Keratinocyte (primary cell): ENCODE results near the gene SRPRB. TPM values are rescaled to one million over a fixed set of nuclear protein-coding genes. Genes with fewer than 3 reads are reported as not detected.

ENCODE experiments used
- DNase-seq: peaks from one replicate; pipeline ENCODE4 v3.0.0-alpha.2; 2011; ENCODE audit warnings: low read depth, missing footprints, low spot score
- FAIRE-seq: peaks from 2 replicates; lab custom pipeline; 2011; peaks lifted over from hg19 to GRCh38; lab: Jason Lieb, UNC
- H2AFZ ChIP-seq: 2 replicates; pipeline ENCODE4 v1.6.0; 2012; ENCODE audit warnings: low read length, control low read depth, inconsistent platforms; ENCODE audit not compliant: control insufficient read depth
- H3K27ac ChIP-seq: 2 replicates; pipeline ENCODE4 v1.5.1; 2011; ENCODE audit warnings: low read length; ENCODE audit not compliant: control insufficient read depth, insufficient read depth
- H3K27me3 ChIP-seq: 3 replicates; pipeline ENCODE4 v1.6.0; 2011; ENCODE audit warnings: low read length; ENCODE audit not compliant: control insufficient read depth, insufficient read depth; ENCODE audit errors: extremely low read depth
- H3K36me3 ChIP-seq, 2 experiments: 2 replicates in 1 of 2; 3 replicates in 1 of 2; pipeline ENCODE4 v1.5.1; 2011; ENCODE audit warnings: low read length in 2 of 2, mild to moderate bottlenecking in 1 of 2; ENCODE audit not compliant: control insufficient read depth in 2 of 2, insufficient read depth in 2 of 2; ENCODE audit errors: extremely low read depth in 1 of 2
- H3K4me1 ChIP-seq: 3 replicates; pipeline ENCODE4 v1.5.1; 2011; ENCODE audit warnings: low read length; ENCODE audit not compliant: control insufficient read depth, insufficient read depth; ENCODE audit errors: extremely low read depth
- H3K4me2 ChIP-seq: 3 replicates; pipeline ENCODE4 v1.6.0; 2011; ENCODE audit warnings: low read depth, low read length; ENCODE audit not compliant: control insufficient read depth, insufficient read depth; ENCODE audit errors: extremely low read depth
- H3K4me3 ChIP-seq, 3 experiments: fragments of 200-600 bp in 1 of 3; sonication (generic) in 1 of 3; 2 replicates in 2 of 3; 3 replicates in 1 of 3; pipeline ENCODE4 v1.5.1; 2011 to 2016; ENCODE audit warnings: low read length in 3 of 3, mild to moderate bottlenecking in 3 of 3, control low read depth in 2 of 3, inconsistent platforms in 1 of 3, low read depth in 1 of 3, mixed read lengths in 1 of 3, mixed run types in 1 of 3, moderate library complexity in 1 of 3; ENCODE audit not compliant: control insufficient read depth in 2 of 3, insufficient read depth in 2 of 3; ENCODE audit errors: extremely low read depth in 1 of 3
- H3K79me2 ChIP-seq: 2 replicates; pipeline ENCODE4 v1.6.0; 2012; ENCODE audit warnings: low read length; ENCODE audit not compliant: control insufficient read depth, insufficient read depth
- H3K9ac ChIP-seq: 3 replicates; pipeline ENCODE4 v1.6.0; 2011; ENCODE audit warnings: low read length; ENCODE audit not compliant: control insufficient read depth, insufficient read depth; ENCODE audit errors: extremely low read depth
- H3K9me1 ChIP-seq: 3 replicates; pipeline ENCODE4 v1.6.0; 2011; ENCODE audit warnings: low read length; ENCODE audit not compliant: control insufficient read depth, insufficient read depth; ENCODE audit errors: extremely low read depth
- H3K9me3 ChIP-seq: 2 replicates; pipeline ENCODE4 v1.5.1; 2012; ENCODE audit warnings: low read depth, low read length; ENCODE audit not compliant: control insufficient read depth
- H4K20me1 ChIP-seq: 3 replicates; pipeline ENCODE4 v1.6.0; 2011; ENCODE audit warnings: low read length; ENCODE audit not compliant: control insufficient read depth, insufficient read depth; ENCODE audit errors: extremely low read depth
- EZH2 ChIP-seq: IDR thresholded peaks from one replicate; pipeline ENCODE4 v1.6.1; 2012; ENCODE audit warnings: inconsistent platforms, mild to moderate bottlenecking, low read length, moderate library complexity
- dilution Hi-C: fragments of 300-500 bp; cut with MboI; formaldehyde crosslinking; loops from one replicate; pipeline ENCODE4 v1.7.0; 2020; ENCODE audit warnings: low sequenced_read_pairs; ENCODE audit not compliant: extremely low pct_ligation_motif_present
- polyA plus RNA-seq, 5 experiments: library from polyadenylated mRNA; depleted of rRNA in 3 of 5; stranded (reverse) in 3 of 5; stranded (forward) in 1 of 5; unstranded in 1 of 5; fragments of >200 nt; gene quantifications; 1 replicate in 1 of 5; 2 replicates in 3 of 5; 3 replicates in 1 of 5; pipeline versions ENCODE4 v1.2.1 to v1.2.3, GENCODE V29; 2011 to 2012; ENCODE audit warnings: missing spikeins in 2 of 5, low read depth in 1 of 5, low replicate concordance in 1 of 5
- TF ChIP-seq, protein P1 (sequence below), 3 experiments: IDR thresholded peaks in 1 of 3; conservative IDR thresholded peaks in 1 of 3; optimal IDR thresholded peaks in 1 of 3; 2 replicates in 2 of 3; 3 replicates in 1 of 3; pipeline versions ENCODE3 to v1.5.1; 2011; ENCODE audit warnings: low read length in 3 of 3, mild to moderate bottlenecking in 3 of 3, moderate library complexity in 2 of 3, control low read depth in 1 of 3, inconsistent platforms in 1 of 3; ENCODE audit not compliant: insufficient read depth in 2 of 3; ENCODE audit errors: extremely low read depth in 1 of 3

Gene SRPRB
- polyA plus RNA-seq, 1 donor (not counting 4 experiments of a cell fraction or from before 2014, with no cell fraction given), result 55.9 TPM

GRCh38 chr3:133845127-133845526 is 39.5 kb downstream of the SRPRB start:
- dilution Hi-C loops, result no loop called here
- Histone ChIP-seq H3K36me3 (no peaks in the 10 kb centered on the region), H3K9ac (no peak overlapping the region), H3K9me1 (no peaks in the 10 kb centered on the region), H2AFZ (no peak overlapping the region), H3K9me3 (no peaks in the 10 kb centered on the region), H3K4me1 (no peaks in the 10 kb centered on the region), H4K20me1 (no peaks in the 10 kb centered on the region), H3K4me2 (no peak overlapping the region), H3K27ac (no peak overlapping the region), H3K27me3 (peaks cover 5% of the 10 kb centered on the region), H3K79me2 (no peaks in the 10 kb centered on the region), H3K4me3 (no peak overlapping the region)
- DNase-seq (no peak), FAIRE-seq (no peak)
- TF ChIP-seq EZH2, result no peak
- TF ChIP-seq, protein P1, sequence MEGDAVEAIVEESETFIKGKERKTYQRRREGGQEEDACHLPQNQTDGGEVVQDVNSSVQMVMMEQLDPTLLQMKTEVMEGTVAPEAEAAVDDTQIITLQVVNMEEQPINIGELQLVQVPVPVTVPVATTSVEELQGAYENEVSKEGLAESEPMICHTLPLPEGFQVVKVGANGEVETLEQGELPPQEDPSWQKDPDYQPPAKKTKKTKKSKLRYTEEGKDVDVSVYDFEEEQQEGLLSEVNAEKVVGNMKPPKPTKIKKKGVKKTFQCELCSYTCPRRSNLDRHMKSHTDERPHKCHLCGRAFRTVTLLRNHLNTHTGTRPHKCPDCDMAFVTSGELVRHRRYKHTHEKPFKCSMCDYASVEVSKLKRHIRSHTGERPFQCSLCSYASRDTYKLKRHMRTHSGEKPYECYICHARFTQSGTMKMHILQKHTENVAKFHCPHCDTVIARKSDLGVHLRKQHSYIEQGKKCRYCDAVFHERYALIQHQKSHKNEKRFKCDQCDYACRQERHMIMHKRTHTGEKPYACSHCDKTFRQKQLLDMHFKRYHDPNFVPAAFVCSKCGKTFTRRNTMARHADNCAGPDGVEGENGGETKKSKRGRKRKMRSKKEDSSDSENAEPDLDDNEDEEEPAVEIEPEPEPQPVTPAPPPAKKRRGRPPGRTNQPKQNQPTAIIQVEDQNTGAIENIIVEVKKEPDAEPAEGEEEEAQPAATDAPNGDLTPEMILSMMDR (optimal IDR thresholded peaks at IDR 0.05 in 1 of 3, IDR thresholded peaks at IDR 0.05 in 1 of 3, conservative IDR thresholded peaks at IDR 0.05 in 1 of 3; ENCODE audit: extremely low read depth in 1 of 3, insufficient read depth in 2 of 3, low read length in 3 of 3), result no peak

- Histone ChIP-seq H3K9me1 (no peaks in the 10 kb centered on the region), H3K4me3 (no peak overlapping the region), H2AFZ (no peak overlapping the region), H4K20me1 (no peaks in the 10 kb centered on the region), H3K9me3 (no peaks in the 10 kb centered on the region), H3K9ac (no peak overlapping the region), H3K36me3 (no peaks in the 10 kb centered on the region), H3K27ac (no peak overlapping the region), H3K4me1 (no peaks in the 10 kb centered on the region), H3K4me2 (no peak overlapping the region), H3K79me2 (no peaks in the 10 kb centered on the region), H3K27me3 (peaks cover 5% of the 10 kb centered on the region)
- DNase-seq (no peak), FAIRE-seq (no peak)
- TF ChIP-seq, protein P1 (optimal IDR thresholded peaks at IDR 0.05 in 1 of 3, IDR thresholded peaks at IDR 0.05 in 1 of 3, conservative IDR thresholded peaks at IDR 0.05 in 1 of 3; ENCODE audit: extremely low read depth in 1 of 3, insufficient read depth in 2 of 3, low read length in 3 of 3), result no peak
- no peak for TF ChIP-seq EZH2
- dilution Hi-C loops, result no loop called here
Measured at GRCh38 chr3:133849346-133849745, 43.7 kb downstream of the SRPRB start.
